HEK293 (cell line): Measurements from ENCODE around the gene KRTAP6-2.

Source experiments
- CTCF ChIA-PET: fragments of 350-600 bp; formaldehyde crosslinking; extraction: SDS; loops from one replicate; lab custom pipeline; 2021; ENCODE audit warnings: antibody characterized with exemption; lab: Yijun Ruan, JAX
- POLR2A ChIA-PET: fragments of 300-600 bp; formaldehyde crosslinking; extraction: SDS; loops from one replicate; lab custom pipeline; 2020; ENCODE audit warnings: antibody characterized with exemption, inconsistent platforms; lab: Yijun Ruan, JAX
- H3K27ac ChIP-seq: fragments of 200-500 bp; sonication (Bioruptor generic); 2 replicates; pipeline ENCODE4 v1.5.1; 2014; ENCODE audit warnings: low read depth, low read length, control low read depth, inconsistent platforms; ENCODE audit errors: extremely low read depth
- H3K36me3 ChIP-seq, 2 experiments: fragments of 200-500 bp in 1 of 2; sonication (Bioruptor generic) in 1 of 2; 1 replicate in 1 of 2; 2 replicates in 1 of 2; pipeline ENCODE4 v1.5.1; 2014 to 2017; ENCODE audit warnings: inconsistent platforms in 2 of 2, low read length in 2 of 2; ENCODE audit not compliant: control insufficient read depth in 2 of 2, insufficient read depth in 1 of 2
- H3K4me1 ChIP-seq: fragments of 200-500 bp; sonication (Bioruptor generic); 2 replicates; pipeline ENCODE4 v1.5.1; 2014; ENCODE audit warnings: mild to moderate bottlenecking, low read length, inconsistent platforms; ENCODE audit not compliant: control insufficient read depth, insufficient read depth
- H3K4me3 ChIP-seq: 2 replicates; pipeline ENCODE4 v1.5.1; 2011; ENCODE audit warnings: low read depth, mild to moderate bottlenecking, control low read depth, low read length, moderate library complexity
- H3K9me3 ChIP-seq: fragments of 200-500 bp; sonication (Bioruptor generic); 2 replicates; pipeline ENCODE4 v1.5.1; 2014; ENCODE audit warnings: low read depth, low read length, inconsistent platforms; ENCODE audit not compliant: control insufficient read depth, insufficient read depth
- HOXC10 ChIP-seq: sonication (generic); formaldehyde crosslinking; IDR thresholded peaks from 2 replicates; pipeline ENCODE4 v1.8.1; 2023; ENCODE audit warnings: mild to moderate bottlenecking, missing genetic modification reagents
- IKZF3 ChIP-seq: fragments of 450-650 bp; IDR thresholded peaks from 2 replicates; pipeline ENCODE4 v1.5.0; 2018; ENCODE audit warnings: missing biosample characterization, mild to moderate bottlenecking, missing genetic modification characterization, moderate library complexity
- RBAK ChIP-seq: fragments of 450-650 bp; formaldehyde crosslinking; IDR thresholded peaks from 2 replicates; pipeline ENCODE4 v1.5.1; 2016; ENCODE audit warnings: missing biosample characterization, missing genetic modification characterization
- SCRT1 ChIP-seq: fragments of 450-650 bp; formaldehyde crosslinking; IDR thresholded peaks from 2 replicates; pipeline ENCODE4 v1.5.1; 2016; ENCODE audit warnings: missing biosample characterization, missing genetic modification characterization, borderline replicate concordance
- ZNF169 ChIP-seq: fragments of 450-650 bp; formaldehyde crosslinking; IDR thresholded peaks from 2 replicates; pipeline ENCODE4 v1.5.1; 2016; ENCODE audit warnings: missing biosample characterization, missing genetic modification characterization
- ZNF2 ChIP-seq: fragments of 450-650 bp; formaldehyde crosslinking; IDR thresholded peaks from 2 replicates; pipeline ENCODE4 v1.5.1; 2016; ENCODE audit warnings: missing biosample characterization, missing genetic modification characterization
- ZNF24 ChIP-seq: fragments of 450-650 bp; formaldehyde crosslinking; IDR thresholded peaks from 2 replicates; pipeline ENCODE4 v1.5.1; 2016; ENCODE audit warnings: missing biosample characterization, missing genetic modification characterization
- ZNF248 ChIP-seq: fragments of 450-650 bp; formaldehyde crosslinking; IDR thresholded peaks from 2 replicates; pipeline ENCODE4 v1.5.1; 2017; ENCODE audit warnings: missing biosample characterization, missing genetic modification characterization
- ZNF302 ChIP-seq: fragments of 450-650 bp; formaldehyde crosslinking; IDR thresholded peaks from 2 replicates; pipeline ENCODE4 v1.5.1; 2016; ENCODE audit warnings: missing biosample characterization, missing genetic modification characterization, low read depth
- ZNF324 ChIP-seq: fragments of 450-650 bp; formaldehyde crosslinking; IDR thresholded peaks from 2 replicates; pipeline ENCODE4 v1.5.1; 2016; ENCODE audit warnings: missing biosample characterization, missing genetic modification characterization
- ZNF335 ChIP-seq: fragments of 450-650 bp; formaldehyde crosslinking; conservative IDR thresholded peaks from 2 replicates; pipeline ENCODE4 v1.5.1; 2016; ENCODE audit warnings: missing biosample characterization, missing genetic modification characterization
- ZNF350 ChIP-seq: fragments of 450-650 bp; formaldehyde crosslinking; IDR thresholded peaks from 2 replicates; pipeline ENCODE4 v1.5.0; 2017; ENCODE audit warnings: missing biosample characterization, mild to moderate bottlenecking, missing genetic modification characterization
- ZNF48 ChIP-seq: fragments of 450-650 bp; formaldehyde crosslinking; IDR thresholded peaks from 2 replicates; pipeline ENCODE4 v1.5.1; 2016; ENCODE audit warnings: missing biosample characterization, missing genetic modification characterization
- ZNF501 ChIP-seq: fragments of 450-650 bp; formaldehyde crosslinking; IDR thresholded peaks from 2 replicates; pipeline ENCODE4 v1.5.1; 2016; ENCODE audit warnings: missing biosample characterization, missing genetic modification characterization
- ZNF658 ChIP-seq: fragments of 450-650 bp; formaldehyde crosslinking; IDR thresholded peaks from 2 replicates; pipeline ENCODE4; 2016; ENCODE audit warnings: missing biosample characterization, missing genetic modification characterization
- ZNF670 ChIP-seq: fragments of 450-650 bp; formaldehyde crosslinking; IDR thresholded peaks from 2 replicates; pipeline ENCODE4 v1.5.1; 2016; ENCODE audit warnings: missing biosample characterization, missing genetic modification characterization, low read depth
- ZNF785 ChIP-seq: fragments of 450-650 bp; formaldehyde crosslinking; IDR thresholded peaks from 2 replicates; pipeline ENCODE4 v1.5.1; 2016; ENCODE audit warnings: missing biosample characterization, missing genetic modification characterization
- ZNF837 ChIP-seq: fragments of 450-650 bp; formaldehyde crosslinking; IDR thresholded peaks from 2 replicates; pipeline ENCODE4 v1.5.1; 2016; ENCODE audit warnings: missing biosample characterization, missing genetic modification characterization
- TF ChIP-seq, protein P1 (sequence below): fragments of 450-650 bp; formaldehyde crosslinking; IDR thresholded peaks from 2 replicates; pipeline ENCODE4 v1.5.1; 2016; ENCODE audit warnings: missing biosample characterization, missing genetic modification characterization
- TF ChIP-seq, protein P2 (sequence below): fragments of 450-650 bp; formaldehyde crosslinking; IDR thresholded peaks from 2 replicates; pipeline ENCODE4 v1.5.1; 2016; ENCODE audit warnings: missing biosample characterization, missing genetic modification characterization, borderline replicate concordance
- TF ChIP-seq, protein P3 (sequence below): fragments of 450-650 bp; formaldehyde crosslinking; IDR thresholded peaks from 2 replicates; pipeline ENCODE4 v1.5.1; 2016; ENCODE audit warnings: missing biosample characterization, missing genetic modification characterization

KRTAP6-2 gene

DNA sequence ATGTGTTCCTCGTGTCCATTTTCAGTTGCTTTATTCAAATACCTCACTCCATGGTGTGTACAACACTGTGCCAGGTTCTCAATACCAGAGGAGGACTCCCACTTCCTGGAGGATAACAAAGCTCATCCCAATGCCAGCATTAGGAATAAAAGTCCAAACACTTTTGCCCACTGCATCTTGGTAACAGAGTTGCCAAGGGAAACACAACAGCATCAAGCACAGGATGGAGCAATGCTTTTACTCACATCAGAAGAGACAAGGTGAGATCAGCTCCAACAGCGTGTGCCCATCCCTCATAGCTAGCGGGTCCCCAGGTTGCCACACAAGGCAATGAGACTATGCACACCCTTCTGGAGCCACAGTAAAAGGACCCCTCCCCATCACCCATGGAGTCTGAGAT lies 24.7 kb upstream of the KRTAP6-2 start:
- Histone ChIP-seq H3K4me3 (no peak overlapping the region), H3K4me1 (no peaks in the 10 kb centered on the region)
- CTCF ChIA-PET: no interaction called here
- POLR2A ChIA-PET: interaction anchor here (0.6 kb wide), 1 partner anchor 212 kb away, joined by 3 read pairs; no protein-coding TSS in a partner anchor
- TF ChIP-seq ZNF335: no peak
- no peak for TF ChIP-seq ZNF837 (tag by site-specific recombination)
- TF ChIP-seq ZNF24 (tag by site-specific recombination): no peak
- TF ChIP-seq, protein P1, sequence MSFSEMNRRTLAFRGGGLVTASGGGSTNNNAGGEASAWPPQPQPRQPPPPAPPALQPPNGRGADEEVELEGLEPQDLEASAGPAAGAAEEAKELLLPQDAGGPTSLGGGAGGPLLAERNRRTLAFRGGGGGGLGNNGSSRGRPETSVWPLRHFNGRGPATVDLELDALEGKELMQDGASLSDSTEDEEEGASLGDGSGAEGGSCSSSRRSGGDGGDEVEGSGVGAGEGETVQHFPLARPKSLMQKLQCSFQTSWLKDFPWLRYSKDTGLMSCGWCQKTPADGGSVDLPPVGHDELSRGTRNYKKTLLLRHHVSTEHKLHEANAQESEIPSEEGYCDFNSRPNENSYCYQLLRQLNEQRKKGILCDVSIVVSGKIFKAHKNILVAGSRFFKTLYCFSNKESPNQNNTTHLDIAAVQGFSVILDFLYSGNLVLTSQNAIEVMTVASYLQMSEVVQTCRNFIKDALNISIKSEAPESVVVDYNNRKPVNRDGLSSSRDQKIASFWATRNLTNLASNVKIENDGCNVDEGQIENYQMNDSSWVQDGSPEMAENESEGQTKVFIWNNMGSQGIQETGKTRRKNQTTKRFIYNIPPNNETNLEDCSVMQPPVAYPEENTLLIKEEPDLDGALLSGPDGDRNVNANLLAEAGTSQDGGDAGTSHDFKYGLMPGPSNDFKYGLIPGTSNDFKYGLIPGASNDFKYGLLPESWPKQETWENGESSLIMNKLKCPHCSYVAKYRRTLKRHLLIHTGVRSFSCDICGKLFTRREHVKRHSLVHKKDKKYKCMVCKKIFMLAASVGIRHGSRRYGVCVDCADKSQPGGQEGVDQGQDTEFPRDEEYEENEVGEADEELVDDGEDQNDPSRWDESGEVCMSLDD (tag by site-specific recombination): no peak
- no peak for TF ChIP-seq ZNF350 (tag by site-specific recombination)
- TF ChIP-seq ZNF169 (tag by site-specific recombination): no peak
- TF ChIP-seq ZNF658 (tag by site-specific recombination): no peak
- TF ChIP-seq IKZF3 (tag by site-specific recombination): no peak
- no peak for TF ChIP-seq ZNF248 (tag by site-specific recombination)
- TF ChIP-seq, all 188 proteins: peak for 0
- no peak overlapping the region for H3K27ac ChIP-seq
- no peaks in the 10 kb centered on the region for H3K36me3 ChIP-seq
- no peaks in the 10 kb centered on the region for H3K9me3 ChIP-seq

DNA sequence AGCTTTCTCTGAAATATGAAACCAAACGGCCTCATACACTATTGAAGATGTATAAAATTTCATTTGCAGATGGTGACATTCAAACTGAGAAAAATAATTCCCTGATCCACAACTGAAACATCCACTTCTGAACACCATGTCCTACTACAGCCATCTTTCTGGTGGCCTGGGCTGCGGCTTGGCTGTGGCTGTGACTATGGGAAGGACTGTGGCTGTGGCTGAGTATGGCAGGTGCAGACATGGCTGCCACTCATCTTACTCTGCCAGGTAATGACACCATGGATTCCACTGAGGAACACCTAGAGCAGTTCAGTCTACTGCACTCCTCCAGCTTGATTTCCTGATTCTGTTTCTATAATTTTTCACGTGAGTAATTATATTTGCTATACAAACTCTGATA lies 21.8 kb upstream of the KRTAP6-2 start, which contains the start of gene KRTAP20-4:
TSS of gene KRTAP20-4 (plus strand) at position 106 of the 400 bp plus-strand sequence.
- Histone ChIP-seq H3K4me3 (no peak within 1 kb of the TSS), H3K27ac (no peak within 1 kb of the TSS), H3K9me3 (no peaks in the 10 kb centered on the region), H3K4me1 (no peaks in the 10 kb centered on the region), H3K36me3 (no peaks in the 10 kb centered on the region)
- ChIA-PET POLR2A (no interaction called here), CTCF (no interaction called here)
- TF ChIP-seq ZNF169 (tag by site-specific recombination) (no peak), ZNF2 (tag by site-specific recombination) (no peak), ZNF670 (tag by site-specific recombination) (no peak), RBAK (tag by site-specific recombination) (no peak), ZNF501 (tag by site-specific recombination) (no peak)
- TF ChIP-seq, protein P2, sequence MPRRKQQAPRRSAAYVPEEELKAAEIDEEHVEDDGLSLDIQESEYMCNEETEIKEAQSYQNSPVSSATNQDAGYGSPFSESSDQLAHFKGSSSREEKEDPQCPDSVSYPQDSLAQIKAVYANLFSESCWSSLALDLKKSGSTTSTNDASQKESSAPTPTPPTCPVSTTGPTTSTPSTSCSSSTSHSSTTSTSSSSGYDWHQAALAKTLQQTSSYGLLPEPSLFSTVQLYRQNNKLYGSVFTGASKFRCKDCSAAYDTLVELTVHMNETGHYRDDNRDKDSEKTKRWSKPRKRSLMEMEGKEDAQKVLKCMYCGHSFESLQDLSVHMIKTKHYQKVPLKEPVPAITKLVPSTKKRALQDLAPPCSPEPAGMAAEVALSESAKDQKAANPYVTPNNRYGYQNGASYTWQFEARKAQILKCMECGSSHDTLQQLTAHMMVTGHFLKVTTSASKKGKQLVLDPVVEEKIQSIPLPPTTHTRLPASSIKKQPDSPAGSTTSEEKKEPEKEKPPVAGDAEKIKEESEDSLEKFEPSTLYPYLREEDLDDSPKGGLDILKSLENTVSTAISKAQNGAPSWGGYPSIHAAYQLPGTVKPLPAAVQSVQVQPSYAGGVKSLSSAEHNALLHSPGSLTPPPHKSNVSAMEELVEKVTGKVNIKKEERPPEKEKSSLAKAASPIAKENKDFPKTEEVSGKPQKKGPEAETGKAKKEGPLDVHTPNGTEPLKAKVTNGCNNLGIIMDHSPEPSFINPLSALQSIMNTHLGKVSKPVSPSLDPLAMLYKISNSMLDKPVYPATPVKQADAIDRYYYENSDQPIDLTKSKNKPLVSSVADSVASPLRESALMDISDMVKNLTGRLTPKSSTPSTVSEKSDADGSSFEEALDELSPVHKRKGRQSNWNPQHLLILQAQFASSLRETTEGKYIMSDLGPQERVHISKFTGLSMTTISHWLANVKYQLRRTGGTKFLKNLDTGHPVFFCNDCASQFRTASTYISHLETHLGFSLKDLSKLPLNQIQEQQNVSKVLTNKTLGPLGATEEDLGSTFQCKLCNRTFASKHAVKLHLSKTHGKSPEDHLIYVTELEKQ (tag by site-specific recombination): no peak

DNA sequence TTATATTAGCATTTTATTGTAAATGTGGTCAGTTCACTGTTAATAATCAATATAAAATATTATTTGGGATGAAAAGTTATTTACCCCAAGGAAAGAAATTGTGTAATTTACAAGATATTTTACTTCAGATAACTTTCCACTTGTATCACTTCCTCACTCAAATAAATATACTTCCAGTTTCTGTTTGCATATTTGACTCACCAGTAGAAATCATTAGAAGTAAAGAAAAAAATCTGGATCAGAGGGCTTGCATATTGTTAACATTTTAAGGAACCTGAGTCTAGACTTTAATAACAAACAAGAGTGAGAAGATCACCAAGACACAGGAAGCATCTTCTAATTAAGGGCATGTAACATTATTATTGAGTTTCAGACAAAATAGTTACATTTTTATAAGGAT lies 21.4 kb upstream of the KRTAP6-2 start:
- no peak overlapping the region for H3K4me3 ChIP-seq
- POLR2A ChIA-PET: no interaction called here
- no peaks in the 10 kb centered on the region for H3K4me1 ChIP-seq
- no peak overlapping the region for H3K27ac ChIP-seq
- no peaks in the 10 kb centered on the region for H3K9me3 ChIP-seq
- H3K36me3 ChIP-seq: no peaks in the 10 kb centered on the region
- CTCF ChIA-PET: no interaction called here
- TF ChIP-seq ZNF302 (tag by site-specific recombination) (no peak), ZNF324 (no peak), HOXC10 (CRISPR knock-in tag) (no peak), ZNF501 (tag by site-specific recombination) (no peak), ZNF785 (no peak), SCRT1 (tag by site-specific recombination) (no peak), ZNF48 (tag by site-specific recombination) (no peak)
- TF ChIP-seq, protein P3, sequence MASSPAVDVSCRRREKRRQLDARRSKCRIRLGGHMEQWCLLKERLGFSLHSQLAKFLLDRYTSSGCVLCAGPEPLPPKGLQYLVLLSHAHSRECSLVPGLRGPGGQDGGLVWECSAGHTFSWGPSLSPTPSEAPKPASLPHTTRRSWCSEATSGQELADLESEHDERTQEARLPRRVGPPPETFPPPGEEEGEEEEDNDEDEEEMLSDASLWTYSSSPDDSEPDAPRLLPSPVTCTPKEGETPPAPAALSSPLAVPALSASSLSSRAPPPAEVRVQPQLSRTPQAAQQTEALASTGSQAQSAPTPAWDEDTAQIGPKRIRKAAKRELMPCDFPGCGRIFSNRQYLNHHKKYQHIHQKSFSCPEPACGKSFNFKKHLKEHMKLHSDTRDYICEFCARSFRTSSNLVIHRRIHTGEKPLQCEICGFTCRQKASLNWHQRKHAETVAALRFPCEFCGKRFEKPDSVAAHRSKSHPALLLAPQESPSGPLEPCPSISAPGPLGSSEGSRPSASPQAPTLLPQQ (tag by site-specific recombination): no peak
- TF ChIP-seq, all 188 proteins: peak for 0
